Measurements from ENCODE around the gene SMCO3. TPM values are rescaled to one million over a fixed set of nuclear protein-coding genes. Genes with fewer than 3 reads are reported as not detected.
A peak's percentile ranks its signal among the peaks of the same experiment; 100 is the strongest.
"Not testable (repeated sequence)": the region's sequence is repeated elsewhere in the genome, so short reads cannot be mapped to it uniquely, and the experiment has no call there.

SMCO3 gene
- total RNA-seq, 1 experiment from 2014 or later: not detected

DNA sequence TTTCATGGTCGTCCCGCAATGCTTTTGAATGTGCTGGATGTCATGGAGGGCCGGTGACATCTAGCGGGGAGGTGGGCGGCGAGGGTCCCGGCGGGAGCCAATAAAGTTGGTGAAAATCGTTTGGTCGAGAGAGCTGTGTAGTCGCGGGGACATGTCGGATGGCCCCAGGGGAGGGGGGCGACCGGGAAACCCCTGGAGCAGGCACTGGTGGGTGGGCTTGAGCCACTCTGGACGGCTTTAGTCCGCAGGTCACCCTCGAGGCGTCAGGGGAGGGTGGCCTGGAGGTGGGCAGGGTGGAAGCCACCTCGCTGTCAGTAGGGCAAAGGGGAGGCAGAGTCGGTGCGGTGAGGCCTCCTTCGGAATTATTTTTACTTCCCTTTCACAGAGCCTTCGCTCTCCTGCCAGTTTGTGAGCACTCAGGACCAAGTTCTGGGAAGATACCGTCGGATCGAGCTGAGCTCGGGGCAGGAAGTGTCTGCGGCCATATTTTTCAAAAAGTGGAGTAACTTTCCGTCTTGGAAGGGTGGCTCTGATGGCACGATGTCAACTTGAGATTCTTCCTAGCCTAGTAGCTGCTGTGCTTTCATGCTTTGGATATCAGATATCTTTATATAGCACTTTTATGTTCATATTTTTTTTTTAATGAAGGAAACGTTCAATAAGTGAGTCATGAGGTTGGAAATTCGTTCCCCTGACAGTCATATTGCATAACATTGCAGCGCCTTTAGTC lies 38.9 kb downstream of the SMCO3 start:
- DNase-seq (ENCODE audit: low read depth): peak; percentile 63

GRCh38 chr12:14774074-14774905 lies 39.7 kb downstream of the SMCO3 start:
- peak; percentile 83 for DNase-seq (ENCODE audit: low read depth)

DNA sequence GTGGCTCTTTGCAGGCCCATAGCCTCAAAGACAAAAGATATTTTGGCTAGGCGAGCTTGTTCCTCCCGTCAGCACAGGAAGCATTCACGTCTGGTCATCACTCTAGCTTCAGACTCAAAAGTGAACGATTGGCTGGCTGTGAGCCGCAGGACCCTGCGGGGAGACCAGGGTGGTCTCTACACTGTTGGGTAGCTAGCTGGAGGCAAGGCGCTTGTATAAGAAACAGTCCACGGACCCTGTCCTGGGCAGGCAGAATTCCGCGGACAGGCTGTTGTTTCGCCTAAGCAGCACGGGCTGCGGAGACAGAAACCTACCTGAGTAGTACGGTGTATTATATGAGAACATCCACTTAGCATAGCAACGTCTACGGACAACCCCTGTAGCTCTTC lies 40.3 kb downstream of the SMCO3 start:
- DNase-seq (ENCODE audit: low read depth): no peak

GRCh38 chr12:14772946-14773345 lies 41.0 kb downstream of the SMCO3 start:
- no peak for DNase-seq (ENCODE audit: low read depth)

- no peak for DNase-seq (ENCODE audit: low read depth)
Observed at GRCh38 chr12:14771651-14772137, 42.3 kb downstream of the SMCO3 start.

DNA sequence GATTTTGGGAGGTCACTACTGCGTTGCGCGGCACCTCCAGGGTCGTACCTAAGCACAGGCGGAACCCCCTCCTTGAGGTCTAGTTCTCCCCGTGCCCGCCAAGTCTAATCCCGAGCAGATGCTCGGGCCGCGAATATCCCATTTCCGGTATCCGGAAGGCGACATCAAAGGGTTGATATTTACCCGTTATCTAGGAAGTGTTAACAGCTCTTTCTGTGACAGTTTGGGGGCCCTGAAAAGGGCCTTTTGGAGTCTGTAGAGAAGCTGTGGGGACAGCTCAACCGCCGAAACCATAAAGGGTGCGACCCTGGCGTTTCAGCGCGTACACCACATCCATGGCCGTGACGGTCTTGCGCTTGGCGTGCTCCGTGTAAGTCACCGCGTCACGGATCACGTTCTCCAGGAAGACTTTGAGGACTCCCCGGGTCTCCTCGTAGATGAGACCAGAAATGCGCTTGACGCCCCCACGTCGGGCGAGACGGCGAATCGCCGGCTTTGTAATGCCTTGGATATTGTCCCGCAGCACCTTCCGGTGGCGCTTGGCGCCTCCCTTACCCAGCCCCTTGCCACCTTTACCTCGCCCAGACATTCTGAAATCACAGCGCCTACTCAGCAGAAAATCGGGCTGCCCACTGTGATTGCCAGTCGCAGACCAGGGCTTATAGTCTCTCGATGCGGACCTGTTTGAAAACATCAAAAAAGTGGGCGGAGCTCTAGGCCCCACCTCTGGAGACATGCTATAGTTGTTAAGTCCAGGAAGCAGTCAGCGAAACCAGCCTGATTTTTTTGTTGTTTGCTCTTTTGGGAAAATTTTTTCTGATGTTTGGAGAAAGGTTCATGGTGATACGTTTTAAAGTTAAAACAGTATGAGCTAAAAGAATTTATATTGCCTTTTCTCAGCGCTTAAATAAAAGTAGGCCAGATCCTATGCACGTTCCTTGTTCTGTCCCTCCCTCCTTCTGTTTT lies 43.2 kb downstream of the SMCO3 start:
- peak; percentile 93 for DNase-seq (ENCODE audit: low read depth)

GRCh38 chr12:14769969-14770495 lies 44.0 kb downstream of the SMCO3 start:
- peak; percentile 72 for DNase-seq (ENCODE audit: low read depth)

DNA sequence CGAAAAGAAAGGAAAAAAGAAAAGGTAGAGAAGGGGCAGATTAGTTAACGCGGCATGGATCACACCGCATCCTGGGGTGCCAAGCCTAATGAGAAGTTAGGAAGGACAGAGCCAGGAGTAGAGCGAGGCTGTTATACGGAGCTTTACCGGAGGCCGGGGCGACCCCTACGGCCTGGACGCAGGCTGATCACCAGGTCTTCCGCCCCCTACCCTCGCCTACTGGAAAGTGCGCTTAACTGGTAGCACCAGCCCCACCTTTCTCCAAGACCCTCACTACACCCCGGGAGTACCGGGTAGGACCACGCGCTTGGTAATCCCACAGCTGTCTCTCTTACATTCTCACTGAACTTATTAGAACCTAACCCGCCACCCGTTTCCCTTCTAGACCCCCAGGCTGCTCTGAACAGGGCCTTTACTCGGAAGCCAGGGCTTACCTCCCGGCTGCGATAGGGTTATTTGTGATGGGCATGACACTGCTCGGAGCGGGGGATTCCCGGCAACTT lies 44.5 kb downstream of the SMCO3 start:
- DNase-seq (ENCODE audit: low read depth): peak; percentile 21

DNA sequence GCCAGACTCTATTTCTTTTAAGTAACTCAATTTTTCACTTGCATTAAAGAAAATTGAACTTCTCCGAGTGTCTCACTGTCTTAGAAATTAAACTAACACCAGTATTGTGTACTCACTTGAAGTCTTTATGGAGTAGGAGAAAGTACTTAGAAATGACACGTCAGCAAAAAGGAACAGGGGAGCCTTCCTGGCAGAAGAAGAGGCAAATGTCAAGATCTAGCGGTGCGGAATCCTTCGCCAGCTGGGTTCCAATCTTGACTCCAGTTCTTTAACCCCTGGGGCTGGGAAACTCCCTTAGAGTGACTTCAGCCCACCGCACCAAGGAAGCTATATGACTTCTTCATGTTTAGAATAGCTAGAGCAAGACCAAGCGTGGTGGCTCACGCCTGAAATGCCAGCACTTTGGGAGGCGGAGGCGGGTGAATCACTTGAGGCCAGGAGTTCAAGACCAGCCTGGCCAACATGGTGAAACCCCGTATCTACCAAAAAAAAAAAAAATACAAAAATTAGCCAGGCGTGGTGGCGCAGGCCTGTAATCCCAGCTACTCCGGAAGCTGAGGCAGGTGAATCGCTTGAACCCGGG lies 45.1 kb downstream of the SMCO3 start:
- no peak for DNase-seq (ENCODE audit: low read depth)

GRCh38 chr12:14767617-14768016 lies 46.4 kb downstream of the SMCO3 start:
- no peak for DNase-seq (ENCODE audit: low read depth)

DNA sequence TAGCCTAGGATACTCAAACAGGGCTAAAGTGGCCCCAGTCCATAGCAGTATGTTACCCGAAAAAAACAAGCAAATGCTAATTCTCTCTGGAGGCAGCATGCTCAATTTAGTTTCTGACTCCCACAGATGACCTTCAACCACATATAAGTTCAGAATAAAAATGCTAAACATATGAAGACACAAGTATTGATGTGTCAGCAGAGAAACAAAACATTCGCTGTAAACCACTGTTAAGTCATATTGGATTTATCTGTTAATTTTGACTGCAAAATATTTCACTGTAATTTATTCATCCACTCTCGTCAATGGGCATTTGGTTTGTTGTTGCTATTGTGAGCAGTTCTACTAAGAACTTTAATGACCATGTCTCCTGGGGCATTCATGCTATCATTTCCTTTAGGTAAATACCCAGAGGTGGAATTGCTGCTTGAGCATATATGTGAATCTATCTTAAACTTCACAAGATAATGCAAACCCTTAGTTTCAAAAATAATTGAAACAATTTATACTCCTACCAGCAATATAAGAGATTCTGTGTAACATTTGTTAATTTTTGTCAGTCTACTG lies 47.2 kb downstream of the SMCO3 start:
- no peak for DNase-seq (ENCODE audit: low read depth)

DNA sequence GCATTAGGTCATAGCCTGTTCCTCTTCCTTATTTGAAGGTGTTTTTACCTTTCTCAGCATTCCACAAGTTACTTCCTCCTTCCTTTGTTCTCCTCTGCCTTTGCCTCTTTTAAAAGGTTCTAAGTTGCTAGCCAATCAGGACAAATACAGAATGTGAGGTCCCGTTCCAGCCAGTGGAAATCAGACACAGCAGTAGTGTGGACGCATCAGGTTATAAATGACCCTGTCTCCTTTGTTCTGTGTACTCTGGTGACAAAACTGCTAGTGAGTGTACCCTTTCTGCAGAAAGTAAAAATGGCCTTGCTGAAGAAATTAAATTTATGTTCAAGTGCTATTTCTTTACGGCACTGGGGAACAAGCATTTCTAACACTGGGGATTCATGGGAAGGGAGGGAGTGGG lies 48.0 kb downstream of the SMCO3 start:
- not testable (repeated sequence) for DNase-seq (ENCODE audit: low read depth)

GRCh38 chr12:14765398-14765797 lies 48.6 kb downstream of the SMCO3 start:
- no peak for DNase-seq (ENCODE audit: low read depth)

GRCh38 chr12:14759711-14760280 lies 54.2 kb downstream of the SMCO3 start:
- DNase-seq (ENCODE audit: low read depth): not testable (repeated sequence)

DNA sequence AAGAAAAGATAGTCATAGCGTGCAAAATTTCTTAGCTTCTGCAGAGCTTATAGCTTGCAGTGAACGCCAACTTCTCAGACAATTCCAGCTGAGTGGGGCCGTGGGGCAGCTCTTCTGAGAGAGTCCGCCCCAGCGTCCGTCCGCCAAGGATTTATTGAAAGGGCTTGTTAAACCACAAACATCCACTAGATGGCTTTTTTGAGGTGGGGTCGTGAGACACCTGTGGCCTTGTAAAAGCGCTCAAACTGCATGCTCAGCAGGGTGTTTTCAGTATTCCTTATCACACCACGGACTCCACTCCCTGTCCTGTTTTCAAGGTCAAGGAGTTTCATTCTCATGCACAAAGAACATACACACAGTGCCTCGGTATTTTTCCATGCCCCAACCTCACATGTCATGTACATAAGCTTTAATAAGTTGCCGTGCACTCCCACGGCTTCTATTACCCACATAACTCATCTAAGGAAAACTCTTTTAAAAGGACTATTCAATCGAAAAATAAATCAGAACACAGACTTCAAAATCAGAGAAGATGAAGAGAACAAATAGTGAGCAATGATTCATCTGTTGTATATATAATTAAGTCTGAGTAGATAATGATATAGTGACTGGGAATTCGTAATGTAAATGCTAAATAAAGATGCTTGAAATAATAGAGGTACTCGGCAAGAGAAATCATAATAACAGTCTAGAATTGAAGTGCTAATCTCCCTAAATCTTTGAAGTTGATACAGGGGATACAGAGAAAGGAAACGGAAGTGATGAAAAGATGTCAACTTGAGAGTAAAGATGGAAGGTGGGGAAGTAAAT lies 57.4 kb downstream of the SMCO3 start:
- DNase-seq (ENCODE audit: low read depth): no peak
